Measurements from ENCODE around the gene MAB21L4. TPM values are rescaled to one million over a fixed set of nuclear protein-coding genes. Genes with fewer than 3 reads are reported as not detected.

MAB21L4 gene
- total and polyA plus RNA-seq, 2 of the 8 experiments (the other 6 are each of a cell fraction or from before 2014, with no cell fraction given): 0.11 TPM; not detected in 1

- Histone ChIP-seq H2AK5ac (ENCODE audit: low read depth, low read length) (no peak overlapping the region; the same call in 1 of the 2 replicates), H3K9me3 (ENCODE audit: insufficient read depth in 2 of 2, low read depth in 1 of 2, low read length in 1 of 2) (no peaks in the 10 kb centered on the region), H3K18ac (ENCODE audit: extremely low read depth, low read length) (no peak overlapping the region), H3K4me2 (ENCODE audit: insufficient read depth in 1 of 2, low read depth in 2 of 2, low read length in 2 of 2) (no peak overlapping the region), H2AFZ (ENCODE audit: low read length) (no peak overlapping the region), H3K27me3 (replicated peaks in 1 of 4; ENCODE audit: control insufficient read depth in 3 of 4, extremely low read depth in 1 of 4, insufficient read depth in 3 of 4, low read length in 3 of 4) (no peaks in the 10 kb centered on the region), H3K9ac (replicated peaks in 1 of 4; ENCODE audit: extremely low read depth in 1 of 4, low read depth in 3 of 4, low read length in 3 of 4) (no peak overlapping the region), H4K91ac (replicated peaks; ENCODE audit: insufficient read length, low read length) (no peak overlapping the region), H3K14ac (ENCODE audit: insufficient read length) (no peak overlapping the region), H3K23ac (ENCODE audit: insufficient read length) (no peak overlapping the region), H2BK12ac (ENCODE audit: low read depth, low read length) (peak overlapping the region; percentile 87; the same call in 1 of the 2 replicates), H4K20me1 (replicated peaks in 1 of 2; ENCODE audit: control insufficient read depth in 1 of 2, insufficient read depth in 2 of 2, low read length in 2 of 2) (no peaks in the 10 kb centered on the region), H3K56ac (replicated peaks; ENCODE audit: insufficient read length, low read depth, low read length) (no peak overlapping the region), H3K27ac (ENCODE audit: low read depth, low read length) (no peak overlapping the region), H2BK5ac (ENCODE audit: low read depth, low read length) (0 out of 2 replicates have a peak overlapping the region, but pooled peaks have one; percentile 18), H3K4me1 (replicated peaks in 1 of 4; ENCODE audit: control insufficient read depth in 3 of 4, insufficient read depth in 4 of 4, low read length in 3 of 4) (no peaks in the 10 kb centered on the region; a peak in 1 of 7 replicates), H3K79me2 (ENCODE audit: control insufficient read depth in 1 of 2, insufficient read depth in 2 of 2, low read length in 2 of 2) (no peaks in the 10 kb centered on the region), H2BK20ac (ENCODE audit: low read length) (no peak overlapping the region), H2BK120ac (replicated peaks; ENCODE audit: low read depth, low read length) (no peak overlapping the region), H3K4ac (replicated peaks; ENCODE audit: insufficient read length, low read depth, low read length) (no peak overlapping the region), H3K79me1 (ENCODE audit: low read depth, low read length) (no peaks in the 10 kb centered on the region), H3K36me3 (ENCODE audit: control insufficient read depth in 2 of 4, insufficient read depth in 4 of 4, low read length in 3 of 4) (no peaks in the 10 kb centered on the region), H4K8ac (ENCODE audit: extremely low read depth, insufficient read depth, low read length) (peak overlapping the region; percentile 68; the same call in 1 of the 2 replicates), H2BK15ac (ENCODE audit: low read length) (peak overlapping the region; percentile 53; the same call in 1 of the 2 replicates), H3K4me3 (ENCODE audit: extremely low read depth in 1 of 4, insufficient read depth in 2 of 4, low read depth in 3 of 4, low read length in 4 of 4) (no peak overlapping the region), H3K23me2 (ENCODE audit: low read depth, low read length) (no peaks in the 10 kb centered on the region), H4K5ac (ENCODE audit: insufficient read length, low read depth, low read length) (peak overlapping the region; percentile 21)
- 89% methylated on average over 17 of the region's 17 CpGs; no CpG with 5 or more reads in 1 of the 2 experiments for WGBS, 2 experiments (ENCODE audit: extremely low coverage in 1 of 2, insufficient coverage in 1 of 2, insufficient read length in 1 of 2, insufficient replicate concordance in 2 of 2, low coverage in 1 of 2, low lambda C conversion rate in 2 of 2, missing lambda C conversion rate in 1 of 2)
- TF ChIP-seq MAX (IDR thresholded peaks at IDR 0.05) (no peak), TEAD4 (IDR thresholded peaks at IDR 0.05; ENCODE audit: low read depth, low read length) (no peak), GABPA (IDR thresholded peaks at IDR 0.05; ENCODE audit: borderline replicate concordance, insufficient read depth, low read length) (no peak), SP1 (IDR thresholded peaks at IDR 0.05; ENCODE audit: low read depth, low read length) (no peak), EGR1 (IDR thresholded peaks at IDR 0.05; ENCODE audit: borderline replicate concordance, low read depth, low read length) (no peak)
- POLR2A ChIA-PET (ENCODE audit: partially characterized antibody): no interaction called here
- FAIRE-seq: peak; percentile 52
- CTCF ChIA-PET (ENCODE audit: partially characterized antibody): interaction anchor here (1.2 to 2.2 kb wide), 2 partner anchors 8 to 12 kb away, joined by 3 to 7 read pairs; no protein-coding TSS in a partner anchor
- DNase-seq (ENCODE audit: low read depth in 1 of 2, low spot score in 2 of 2): no peak
Observed at GRCh38 chr2:240872317-240873097, 23.4 kb downstream of the MAB21L4 start.

Measured in H1 (cell line).